Endothelial cell (in vitro differentiated cells): ENCODE measurements around the gene RPS6KA5. TPM values are rescaled to one million over a fixed set of nuclear protein-coding genes. Genes with fewer than 3 reads are reported as not detected.

Experiments used
- DNase-seq: peaks from one replicate; pipeline ENCODE4 v3.0.0; 2021; ENCODE audit warnings: low spot score
- H3K27ac Mint-ChIP-seq: one replicate; pipeline ENCODE4 v1.8.0; 2021; ENCODE audit warnings: mixed read lengths, inconsistent platforms; ENCODE audit not compliant: unreplicated experiment
- H3K27me3 Mint-ChIP-seq: one replicate; pipeline ENCODE4 v1.8.0; 2021; ENCODE audit warnings: mild to moderate bottlenecking, moderate library complexity, mixed read lengths, inconsistent platforms; ENCODE audit not compliant: unreplicated experiment
- H3K36me3 Mint-ChIP-seq: one replicate; pipeline ENCODE4 v1.8.0; 2021; ENCODE audit warnings: mild to moderate bottlenecking, low read depth, mixed read lengths, inconsistent platforms; ENCODE audit not compliant: unreplicated experiment
- H3K4me1 Mint-ChIP-seq: one replicate; pipeline ENCODE4 v1.8.0; 2021; ENCODE audit warnings: mild to moderate bottlenecking, mixed read lengths, inconsistent platforms; ENCODE audit not compliant: unreplicated experiment
- H3K4me3 Mint-ChIP-seq: one replicate; pipeline ENCODE4 v1.8.0; 2021; ENCODE audit warnings: mild to moderate bottlenecking, mixed read lengths, inconsistent platforms; ENCODE audit not compliant: unreplicated experiment
- H3K9me3 Mint-ChIP-seq: one replicate; pipeline ENCODE4 v1.8.0; 2021; ENCODE audit warnings: mixed read lengths, inconsistent platforms; ENCODE audit not compliant: unreplicated experiment
- CTCF ChIP-seq: fragments of 200-600 bp; sonication (generic); IDR thresholded peaks from one replicate; pipeline ENCODE4 v1.5.0; 2021; ENCODE audit warnings: antibody characterized with exemption; ENCODE audit not compliant: unreplicated experiment
- total RNA-seq: library from RNA; stranded (reverse); fragmentation: NEBNext Ultra II Directional; extraction: Animal tissue kit (Norgen Biotek cat#: 25700); gene quantifications from one replicate; pipeline ENCODE4 v1.2.1, GENCODE V29; 2021; ENCODE audit not compliant: unreplicated experiment

The RPS6KA5 gene
- total RNA-seq, 1 donor from 2014 or later = 13.8 TPM

- Mint-ChIP-seq H3K4me3 (no peak overlapping the region), H3K4me1 (no peaks in the 10 kb centered on the region), H3K36me3 (no peaks in the 10 kb centered on the region), H3K27me3 (no peaks in the 10 kb centered on the region), H3K9me3 (no peaks in the 10 kb centered on the region), H3K27ac (no peak overlapping the region)
- no peak for DNase-seq
- TF ChIP-seq CTCF = no peak
Measured at GRCh38 chr14:91021115-91021514, 39.3 kb downstream of the RPS6KA5 start.

- no peak for DNase-seq
- no peaks in the 10 kb centered on the region for H3K36me3 Mint-ChIP-seq
- TF ChIP-seq CTCF = no peak
- no peak overlapping the region for H3K27ac Mint-ChIP-seq
- H3K9me3 Mint-ChIP-seq = no peaks in the 10 kb centered on the region
- H3K27me3 Mint-ChIP-seq = no peaks in the 10 kb centered on the region
- no peaks in the 10 kb centered on the region for H3K4me1 Mint-ChIP-seq
- no peak overlapping the region for H3K4me3 Mint-ChIP-seq
Measured at GRCh38 chr14:91019673-91020072, 40.8 kb downstream of the RPS6KA5 start.

GRCh38 chr14:91018481-91018880 is 42.0 kb downstream of the RPS6KA5 start:
- TF ChIP-seq CTCF = no peak
- H3K4me3 Mint-ChIP-seq = no peak overlapping the region
- H3K4me1 Mint-ChIP-seq = no peaks in the 10 kb centered on the region

GRCh38 chr14:91016800-91017410 is 43.5 kb downstream of the RPS6KA5 start:
- no peaks in the 10 kb centered on the region for H3K4me1 Mint-ChIP-seq
- no peaks in the 10 kb centered on the region for H3K27me3 Mint-ChIP-seq
- H3K4me3 Mint-ChIP-seq = no peak overlapping the region
- no peak overlapping the region for H3K27ac Mint-ChIP-seq
- no peak for TF ChIP-seq CTCF
- H3K36me3 Mint-ChIP-seq = no peaks in the 10 kb centered on the region
- DNase-seq = no peak
- H3K9me3 Mint-ChIP-seq = no peaks in the 10 kb centered on the region

More at GRCh38 chr14:91018481-91018880, 42.0 kb downstream of the RPS6KA5 start:
- Mint-ChIP-seq H3K27me3 (no peaks in the 10 kb centered on the region), H3K27ac (no peak overlapping the region), H3K36me3 (no peaks in the 10 kb centered on the region), H3K9me3 (no peaks in the 10 kb centered on the region)
- no peak for DNase-seq

GRCh38 chr14:91015435-91015834 is 45.0 kb downstream of the RPS6KA5 start:
- Mint-ChIP-seq H3K36me3 (no peaks in the 10 kb centered on the region), H3K4me1 (peaks cover 6% of the 10 kb centered on the region), H3K9me3 (no peaks in the 10 kb centered on the region), H3K4me3 (no peak overlapping the region), H3K27ac (no peak overlapping the region), H3K27me3 (no peaks in the 10 kb centered on the region)
- no peak for TF ChIP-seq CTCF
- no peak for DNase-seq
